ENCODE measurements around the gene DDIT4. TPM values are rescaled to one million over a fixed set of nuclear protein-coding genes. Genes with fewer than 3 reads are reported as not detected.
A peak's percentile ranks its signal among the peaks of the same experiment; 100 is the strongest.
"Not testable (repeated sequence)": the region's sequence is repeated elsewhere in the genome, so short reads cannot be mapped to it uniquely, and the experiment has no call there.

The DDIT4 gene
- polyA plus RNA-seq, 1 experiment: 103 TPM

- Histone ChIP-seq H3K4me3 (ENCODE audit: low read depth, low read length) (peak overlapping the region; percentile 64), H3K9me3 (ENCODE audit: control insufficient read depth, insufficient read depth, low read length) (no peaks in the 10 kb centered on the region; the same call in 1 of the 2 replicates), H3K27ac (ENCODE audit: low read depth, low read length) (peak overlapping the region; percentile 82), H3K27me3 (ENCODE audit: control insufficient read depth, insufficient read depth, low read length) (no peaks in the 10 kb centered on the region)
- no peak for TF ChIP-seq CTCF (IDR thresholded peaks at IDR 0.05; ENCODE audit: low read depth, low read length)
- ChIA-PET CTCF (no interaction called here), POLR2A (interaction anchor here (0.6 to 1.3 kb wide), 6 partner anchors 11 to 34 kb away, joined by 3 to 7 read pairs (median 4); partner anchors contain the start of gene DDIT4)
- DNase-seq (ENCODE audit: low read depth, low spot score): peak; percentile 91
Observed at GRCh38 chr10:72297805-72298591, 24.3 kb downstream of the DDIT4 start.

- Histone ChIP-seq H3K27ac (ENCODE audit: low read depth, low read length) (no peak overlapping the region), H3K9me3 (ENCODE audit: control insufficient read depth, insufficient read depth, low read length) (no peaks in the 10 kb centered on the region; the same call in 1 of the 2 replicates), H3K27me3 (ENCODE audit: control insufficient read depth, insufficient read depth, low read length) (no peaks in the 10 kb centered on the region), H3K4me3 (ENCODE audit: low read depth, low read length) (no peak overlapping the region)
- no peak for DNase-seq (ENCODE audit: low read depth, low spot score)
- no peak for TF ChIP-seq CTCF (IDR thresholded peaks at IDR 0.05; ENCODE audit: low read depth, low read length)
- ChIA-PET CTCF (no interaction called here), POLR2A (interaction anchor here (0.6 kb wide), 1 partner anchor 33 kb away, joined by 3 read pairs; no protein-coding TSS in a partner anchor)
Observed at GRCh38 chr10:72298592-72299519, 25.1 kb downstream of the DDIT4 start.

GRCh38 chr10:72303424-72304128 lies 29.9 kb downstream of the DDIT4 start:
- DNase-seq (ENCODE audit: low read depth, low spot score): no peak
- no peak for TF ChIP-seq CTCF (IDR thresholded peaks at IDR 0.05; ENCODE audit: low read depth, low read length)
- H3K4me3 ChIP-seq (ENCODE audit: low read depth, low read length): no peak overlapping the region
- H3K27ac ChIP-seq (ENCODE audit: low read depth, low read length): no peak overlapping the region
- H3K9me3 ChIP-seq (ENCODE audit: control insufficient read depth, insufficient read depth, low read length): no peaks in the 10 kb centered on the region; the same call in 1 of the 2 replicates
- no peaks in the 10 kb centered on the region for H3K27me3 ChIP-seq (ENCODE audit: control insufficient read depth, insufficient read depth, low read length)
- ChIA-PET CTCF (no interaction called here), POLR2A (interaction anchor here (1.4 kb wide), 1 partner anchor 30 kb away, joined by 8 read pairs; the partner anchor contains the start of gene DDIT4)

- Histone ChIP-seq H3K27ac (ENCODE audit: low read depth, low read length) (no peak overlapping the region), H3K9me3 (ENCODE audit: control insufficient read depth, insufficient read depth, low read length) (no peaks in the 10 kb centered on the region), H3K4me3 (ENCODE audit: low read depth, low read length) (no peak overlapping the region), H3K27me3 (ENCODE audit: control insufficient read depth, insufficient read depth, low read length) (no peaks in the 10 kb centered on the region)
- POLR2A ChIA-PET: no interaction called here
- no peak for TF ChIP-seq CTCF (IDR thresholded peaks at IDR 0.05; ENCODE audit: low read depth, low read length)
- no peak for DNase-seq (ENCODE audit: low read depth, low spot score)
- CTCF ChIA-PET: no interaction called here
Observed at GRCh38 chr10:72306215-72306760, 32.6 kb downstream of the DDIT4 start.

- not testable (repeated sequence) for H3K27me3 ChIP-seq (ENCODE audit: control insufficient read depth, insufficient read depth, low read length); H3K27ac ChIP-seq (ENCODE audit: low read depth, low read length); H3K9me3 ChIP-seq (ENCODE audit: control insufficient read depth, insufficient read depth, low read length); H3K4me3 ChIP-seq (ENCODE audit: low read depth, low read length); DNase-seq (ENCODE audit: low read depth, low spot score)
- POLR2A ChIA-PET: interaction anchor here (0.6 to 1.9 kb wide), 3 partner anchors 13 to 385 kb away, joined by 3 to 9 read pairs (median 4); no protein-coding TSS in a partner anchor
- CTCF ChIA-PET: interaction anchor here (0.5 to 2.4 kb wide), 2 partner anchors 11 to 30 kb away, joined by 3 to 8 read pairs; no protein-coding TSS in a partner anchor
Observed at GRCh38 chr10:72307711-72308110, 34.0 kb downstream of the DDIT4 start.
